ENCODE results near the gene CRHR2. TPM values are rescaled to one million over a fixed set of nuclear protein-coding genes. Genes with fewer than 3 reads are reported as not detected.

CRHR2 gene
- total and polyA plus RNA-seq, 8 donors = not detected

DNA sequence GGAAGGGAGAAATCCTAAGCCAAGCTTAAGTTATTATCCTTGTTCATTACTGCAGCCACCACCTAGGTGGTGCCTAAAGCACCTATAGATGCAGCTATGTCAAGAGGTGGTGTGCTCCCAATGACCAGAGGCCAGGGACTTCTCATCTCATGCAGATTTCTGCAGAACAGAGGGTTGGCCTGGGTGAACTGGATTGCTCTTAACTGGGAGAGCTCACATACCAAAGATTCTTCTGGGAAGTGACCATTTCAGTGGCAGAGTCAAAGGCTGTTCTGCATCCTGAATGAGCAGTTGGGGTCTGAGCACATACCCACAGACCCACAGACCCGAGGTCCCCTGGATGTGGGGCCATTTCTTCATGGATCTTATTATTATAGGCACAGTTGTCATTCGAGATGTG is 2.1 kb upstream of the CRHR2 start:
- Histone ChIP-seq H3K27me3 (peaks cover 11 to 62% (median 50%) of the 10 kb centered on the region in 3 donors), H3K27ac (no peak overlapping the region), H3K36me3 (no peaks in the 10 kb centered on the region), H3K4me1 (peaks cover 10 to 26% (median 20%) of the 10 kb centered on the region in 4 donors), H3K4me3 (no peak overlapping the region), H3K9me3 (no peaks in the 10 kb centered on the region)
- intact Hi-C loops (cut with DNase I; ENCODE audit: low total_unique reads) = no loop called here
- 59 to 68% (median 60%) methylated on average over 2 of the region's 2 CpGs for WGBS, 5 donors
- TF ChIP-seq, protein P1, sequence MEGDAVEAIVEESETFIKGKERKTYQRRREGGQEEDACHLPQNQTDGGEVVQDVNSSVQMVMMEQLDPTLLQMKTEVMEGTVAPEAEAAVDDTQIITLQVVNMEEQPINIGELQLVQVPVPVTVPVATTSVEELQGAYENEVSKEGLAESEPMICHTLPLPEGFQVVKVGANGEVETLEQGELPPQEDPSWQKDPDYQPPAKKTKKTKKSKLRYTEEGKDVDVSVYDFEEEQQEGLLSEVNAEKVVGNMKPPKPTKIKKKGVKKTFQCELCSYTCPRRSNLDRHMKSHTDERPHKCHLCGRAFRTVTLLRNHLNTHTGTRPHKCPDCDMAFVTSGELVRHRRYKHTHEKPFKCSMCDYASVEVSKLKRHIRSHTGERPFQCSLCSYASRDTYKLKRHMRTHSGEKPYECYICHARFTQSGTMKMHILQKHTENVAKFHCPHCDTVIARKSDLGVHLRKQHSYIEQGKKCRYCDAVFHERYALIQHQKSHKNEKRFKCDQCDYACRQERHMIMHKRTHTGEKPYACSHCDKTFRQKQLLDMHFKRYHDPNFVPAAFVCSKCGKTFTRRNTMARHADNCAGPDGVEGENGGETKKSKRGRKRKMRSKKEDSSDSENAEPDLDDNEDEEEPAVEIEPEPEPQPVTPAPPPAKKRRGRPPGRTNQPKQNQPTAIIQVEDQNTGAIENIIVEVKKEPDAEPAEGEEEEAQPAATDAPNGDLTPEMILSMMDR (IDR thresholded peaks at IDR 0.05) = no peak
- TF ChIP-seq POLR2AphosphoS5 (IDR thresholded peaks at IDR 0.05) (no peak), EP300 (IDR thresholded peaks at IDR 0.05) (no peak), POLR2A (IDR thresholded peaks at IDR 0.05) (no peak)
- DNase-seq = no peak

DNA sequence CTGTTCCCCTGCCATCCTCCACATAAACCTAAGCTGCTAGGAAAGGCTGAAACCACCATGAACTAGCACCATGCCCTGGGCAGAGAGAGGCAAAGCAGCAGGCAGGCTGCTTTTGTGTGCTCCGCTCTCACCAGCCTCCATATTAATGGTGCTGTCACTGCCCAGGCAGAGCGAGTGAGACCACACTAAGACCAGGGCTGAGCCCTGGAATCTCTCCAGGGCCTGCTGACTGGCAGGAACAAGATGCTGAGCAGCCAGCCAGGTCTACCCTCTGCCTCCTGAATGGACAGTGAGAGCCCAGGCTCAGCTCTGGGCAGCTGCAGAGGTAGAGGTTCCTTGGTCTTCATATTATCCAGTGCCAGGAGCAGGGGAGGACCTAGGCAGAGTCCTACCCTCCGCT is 1.6 kb upstream of the CRHR2 start:
- Histone ChIP-seq H3K27ac (no peak overlapping the region), H3K9me3 (no peaks in the 10 kb centered on the region), H3K4me3 (no peak overlapping the region), H3K36me3 (no peaks in the 10 kb centered on the region), H3K4me1 (peaks cover 10 to 23% (median 19%) of the 10 kb centered on the region in 4 donors), H3K27me3 (peaks cover 11 to 68% (median 50%) of the 10 kb centered on the region in 3 donors)
- 68 to 91% (median 82%) methylated on average over 3 of the region's 3 CpGs for WGBS, 5 donors
- intact Hi-C loops (cut with DNase I; ENCODE audit: low total_unique reads) = no loop called here
- TF ChIP-seq, protein P1 (IDR thresholded peaks at IDR 0.05) = no peak
- peak in 1 of 2 donors; percentile 42 for DNase-seq

DNA sequence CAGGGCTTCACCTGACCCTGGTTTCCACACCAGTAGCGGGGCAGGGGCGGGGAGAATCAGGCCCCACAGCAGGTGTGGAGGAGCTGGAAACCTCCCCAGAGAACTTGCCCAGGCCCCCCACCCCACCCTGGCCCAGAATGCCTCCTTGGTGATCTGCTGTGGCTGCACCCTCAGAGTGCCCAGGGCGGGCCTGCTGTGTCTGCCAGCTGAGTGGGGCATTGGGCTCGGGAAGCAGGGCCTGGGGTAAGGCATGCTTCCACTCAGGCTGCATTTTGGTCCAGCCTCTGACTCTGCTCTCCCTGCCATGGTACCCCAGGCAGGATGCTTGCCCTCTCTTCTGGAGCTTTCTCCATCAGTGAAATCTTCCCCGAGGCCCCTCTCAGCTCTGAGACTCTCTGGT is 1.1 kb upstream of the CRHR2 start:
- TF ChIP-seq POLR2AphosphoS5 (IDR thresholded peaks at IDR 0.05) (no peak), POLR2A (IDR thresholded peaks at IDR 0.05) (no peak), EP300 (IDR thresholded peaks at IDR 0.05) (no peak)
- TF ChIP-seq, protein P1 (IDR thresholded peaks at IDR 0.05) = no peak
- 75 to 86% (median 82%) methylated on average over 5 of the region's 5 CpGs for WGBS, 5 donors
- peaks cover 11 to 73% (median 50%) of the 10 kb centered on the region in 3 donors for H3K27me3 ChIP-seq
- no peak for DNase-seq
- no peaks in the 10 kb centered on the region for H3K36me3 ChIP-seq
- peaks cover 10 to 20% (median 17%) of the 10 kb centered on the region in 4 donors for H3K4me1 ChIP-seq
- H3K27ac ChIP-seq = no peak overlapping the region
- intact Hi-C loops (cut with DNase I; ENCODE audit: low total_unique reads) = no loop called here
- H3K9me3 ChIP-seq = no peaks in the 10 kb centered on the region
- no peak overlapping the region for H3K4me3 ChIP-seq

DNA sequence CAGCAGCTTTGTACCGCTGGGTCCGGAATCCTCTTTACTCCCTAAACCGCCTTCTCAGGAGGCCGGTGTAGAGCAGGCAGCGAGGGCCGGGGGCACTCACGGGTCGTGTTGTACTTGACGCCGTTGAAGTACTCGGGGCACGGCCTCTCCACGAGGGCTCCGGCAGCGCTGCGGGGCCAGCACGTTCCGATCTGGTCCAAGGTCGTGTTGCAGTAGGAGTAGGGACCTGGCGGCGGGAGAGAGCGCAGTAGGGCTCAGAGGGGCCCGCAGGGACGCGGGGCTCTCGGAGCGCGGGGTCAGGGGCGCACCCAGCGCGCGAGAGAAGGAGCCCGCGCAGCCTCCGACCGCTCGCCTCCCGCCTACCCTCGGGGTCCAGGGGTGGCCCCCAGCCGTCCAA is 443 bp downstream of the CRHR2 start:
- TF ChIP-seq, protein P1 (IDR thresholded peaks at IDR 0.05) = no peak
- TF ChIP-seq POLR2A (IDR thresholded peaks at IDR 0.05) (no peak), EP300 (IDR thresholded peaks at IDR 0.05) (no peak), POLR2AphosphoS5 (IDR thresholded peaks at IDR 0.05) (no peak)
- intact Hi-C loops (cut with DNase I; ENCODE audit: low total_unique reads) = no loop called here
- Histone ChIP-seq H3K27me3 (peaks cover 11 to 86% (median 50%) of the 10 kb centered on the region in 3 donors), H3K9me3 (no peaks in the 10 kb centered on the region), H3K27ac (no peak overlapping the region), H3K36me3 (no peaks in the 10 kb centered on the region), H3K4me1 (peaks cover 10 to 20% (median 17%) of the 10 kb centered on the region in 4 donors), H3K4me3 (peak overlapping the region; percentile 44 to 55 (median 48))
- peak in 1 of 2 donors; percentile 53 for DNase-seq
- 1 to 11% (median 1%) methylated on average over 16 to 40 of the region's 40 CpGs for WGBS, 5 donors
